Muscle of leg (tissue), 16 donors: ENCODE measurements around the gene ATP6AP2. TPM values are rescaled to one million over a fixed set of nuclear protein-coding genes. Genes with fewer than 3 reads are reported as not detected.
A peak's percentile ranks its signal among the peaks of the same experiment; 100 is the strongest.

Experiments
- DNase-seq: peaks from one replicate; pipeline ENCODE4 v3.0.0; 2013
- H3K27ac ChIP-seq: one replicate; pipeline ENCODE4 v1.5.1; 2013; ENCODE audit warnings: mild to moderate bottlenecking, low read length, control low read depth
- H3K27me3 ChIP-seq: one replicate; pipeline ENCODE4 v1.6.1; 2013; ENCODE audit warnings: low read length; ENCODE audit not compliant: control insufficient read depth, insufficient read depth
- H3K36me3 ChIP-seq: one replicate; pipeline ENCODE4 v1.6.1; 2013; ENCODE audit warnings: low read length; ENCODE audit not compliant: control insufficient read depth, insufficient read depth
- H3K4me1 ChIP-seq: one replicate; pipeline ENCODE4 v1.6.1; 2013; ENCODE audit warnings: low read length; ENCODE audit not compliant: control insufficient read depth, insufficient read depth
- H3K4me3 ChIP-seq: one replicate; pipeline ENCODE4 v1.5.1; 2013; ENCODE audit warnings: low read length, control low read depth
- H3K9me3 ChIP-seq: replicated peaks from 2 replicates; pipeline ENCODE4 v1.6.1; 2013; ENCODE audit warnings: low read depth, low read length; ENCODE audit not compliant: control insufficient read depth
- WGBS: methylation state at CpG from one replicate; pipeline ENCODE4 v1.1.5; 2013; ENCODE audit warnings: missing lambda C conversion rate; ENCODE audit not compliant: insufficient coverage; 5-methylcytosine and 5-hydroxymethylcytosine counted together
- long read RNA-seq, 11 donors: transcript quantifications; one replicate each; lab custom pipeline, GENCODE V29; 2026
- polyA plus RNA-seq, 8 donors: library from polyadenylated mRNA; unstranded; fragments of 120-200 nt; gene quantifications; one replicate each; pipeline versions ENCODE4 v1.2.1 to v1.2.3, GENCODE V29; 2013; ENCODE audit warnings: inconsistent platforms in 1 of 8, low replicate concordance in 1 of 8; ENCODE audit not compliant: insufficient read length in 8 of 8, insufficient read depth in 1 of 8
- total RNA-seq: library from RNA; stranded (reverse); fragments of 120-200 nt; gene quantifications from one replicate; pipeline ENCODE4 v1.2.4, GENCODE V29; 2013

ATP6AP2 gene
- total RNA-seq (47.1 TPM), polyA plus RNA-seq (10 to 100 TPM; 57.1 to 93.5 (median 66.6) TPM)
- long read RNA-seq, donor 1, transcript ATP6AP2-217 (9 exons, 2,337 nt), result major isoform, 10 of 11 reads
- long read RNA-seq, donor 1, partial matches to known transcripts, result 0 of 11 reads
- long read RNA-seq, donor 1, other reads (novel, unspliced or antisense), result 0 of 11 reads
- long read RNA-seq, donor 2, partial matches to known transcripts, result 0 of 4 reads
- long read RNA-seq, donor 2, other reads (novel, unspliced or antisense), result 0 of 4 reads
- long read RNA-seq, donor 3, transcript ATP6AP2-217 (9 exons, 2,337 nt), result major isoform, 22 of 37 reads
- long read RNA-seq, donor 3, partial matches to known transcripts, result 8 of 37 reads
- long read RNA-seq, donor 3, other reads (novel, unspliced or antisense), result 0 of 37 reads
- long read RNA-seq, donor 4, transcript ATP6AP2-217 (9 exons, 2,337 nt), result major isoform, 10 of 18 reads
- long read RNA-seq, donor 4, partial matches to known transcripts, result 7 of 18 reads
- long read RNA-seq, donor 4, other reads (novel, unspliced or antisense), result 0 of 18 reads
- long read RNA-seq, donor 5, transcript ATP6AP2-217 (9 exons, 2,337 nt), result major isoform, 52 of 73 reads
- long read RNA-seq, donor 5, transcript ATP6AP2-207 (3 exons, 1,603 nt), result minor isoform, 6 of 73 reads
- long read RNA-seq, donor 5, partial matches to known transcripts, result 10 of 73 reads
- long read RNA-seq, donor 5, other reads (novel, unspliced or antisense), result 0 of 73 reads
- long read RNA-seq, donor 6, transcript ATP6AP2-217 (9 exons, 2,337 nt), result major isoform, 26 of 39 reads
- long read RNA-seq, donor 6, partial matches to known transcripts, result 9 of 39 reads
- long read RNA-seq, donor 6, other reads (novel, unspliced or antisense), result 0 of 39 reads
- long read RNA-seq, donor 7, transcript ATP6AP2-217 (9 exons, 2,337 nt), result major isoform, 16 of 21 reads
- long read RNA-seq, donor 7, partial matches to known transcripts, result 0 of 21 reads
- long read RNA-seq, donor 7, other reads (novel, unspliced or antisense), result 0 of 21 reads
- long read RNA-seq, donor 8, transcript ATP6AP2-217 (9 exons, 2,337 nt), result major isoform, 16 of 28 reads
- long read RNA-seq, donor 8, partial matches to known transcripts, result 7 of 28 reads
- long read RNA-seq, donor 8, other reads (novel, unspliced or antisense), result 0 of 28 reads
- long read RNA-seq, donor 9, transcript ATP6AP2-217 (9 exons, 2,337 nt), result major isoform, 11 of 19 reads
- long read RNA-seq, donor 9, partial matches to known transcripts, result 0 of 19 reads
- long read RNA-seq, donor 9, other reads (novel, unspliced or antisense), result 0 of 19 reads
- long read RNA-seq, donor 10, transcript ATP6AP2-217 (9 exons, 2,337 nt), result major isoform, 27 of 35 reads
- long read RNA-seq, donor 10, partial matches to known transcripts, result 0 of 35 reads
- long read RNA-seq, donor 10, other reads (novel, unspliced or antisense), result 0 of 35 reads
- long read RNA-seq, donor 11, transcript ATP6AP2-217 (9 exons, 2,337 nt), result major isoform, 17 of 20 reads
- long read RNA-seq, donor 11, partial matches to known transcripts, result 0 of 20 reads
- long read RNA-seq, donor 11, other reads (novel, unspliced or antisense), result 0 of 20 reads

GRCh38 chrX:40580537-40581335, at the start of gene ATP6AP2:
Gene ATP6AP2 (plus strand): TSS chrX:40580970. CDS start chrX:40581066, 96 bp downstream.
- no peaks in the 10 kb centered on the region for H3K36me3 ChIP-seq
- peaks cover 29% of the 10 kb centered on the region for H3K27me3 ChIP-seq
- H3K27ac ChIP-seq, result peak within 1 kb of the TSS; percentile 90
- WGBS, result 23% methylated on average over 80 of the region's 89 CpGs
- H3K9me3 ChIP-seq, result no peaks in the 10 kb centered on the region
- peak within 1 kb of the TSS; percentile 73 for H3K4me3 ChIP-seq
- H3K4me1 ChIP-seq, result peaks cover 3% of the 10 kb centered on the region
- DNase-seq, result peak; percentile 98

GRCh38 chrX:40531056-40531826, 49.5 kb upstream of the ATP6AP2 start:
- Histone ChIP-seq H3K4me1 (peaks cover 2% of the 10 kb centered on the region), H3K36me3 (no peaks in the 10 kb centered on the region), H3K27me3 (peaks cover 31% of the 10 kb centered on the region), H3K9me3 (no peaks in the 10 kb centered on the region), H3K27ac (no peak overlapping the region), H3K4me3 (no peak overlapping the region)
- 52% methylated on average over 5 of the region's 16 CpGs for WGBS
- no peak for DNase-seq

- Histone ChIP-seq H3K9me3 (no peaks in the 10 kb centered on the region), H3K4me1 (peaks cover 8% of the 10 kb centered on the region), H3K4me3 (no peak overlapping the region), H3K27ac (no peak overlapping the region), H3K27me3 (peaks cover 54% of the 10 kb centered on the region), H3K36me3 (no peaks in the 10 kb centered on the region)
- DNase-seq, result no peak
- WGBS, result 61% methylated on average over 4 of the region's 4 CpGs
These were observed 43.5 kb upstream of the ATP6AP2 start for GRCh38 chrX:40537310-40537709.

- Histone ChIP-seq H3K27ac (no peak overlapping the region), H3K27me3 (peaks cover 54% of the 10 kb centered on the region), H3K4me3 (no peak overlapping the region), H3K36me3 (no peaks in the 10 kb centered on the region), H3K9me3 (no peaks in the 10 kb centered on the region), H3K4me1 (peaks cover 8% of the 10 kb centered on the region)
- DNase-seq, result no peak
- WGBS, result no CpG with 5 or more reads among the region's 5 CpGs
These were observed 42.4 kb upstream of the ATP6AP2 start for GRCh38 chrX:40538406-40538805.

DNA sequence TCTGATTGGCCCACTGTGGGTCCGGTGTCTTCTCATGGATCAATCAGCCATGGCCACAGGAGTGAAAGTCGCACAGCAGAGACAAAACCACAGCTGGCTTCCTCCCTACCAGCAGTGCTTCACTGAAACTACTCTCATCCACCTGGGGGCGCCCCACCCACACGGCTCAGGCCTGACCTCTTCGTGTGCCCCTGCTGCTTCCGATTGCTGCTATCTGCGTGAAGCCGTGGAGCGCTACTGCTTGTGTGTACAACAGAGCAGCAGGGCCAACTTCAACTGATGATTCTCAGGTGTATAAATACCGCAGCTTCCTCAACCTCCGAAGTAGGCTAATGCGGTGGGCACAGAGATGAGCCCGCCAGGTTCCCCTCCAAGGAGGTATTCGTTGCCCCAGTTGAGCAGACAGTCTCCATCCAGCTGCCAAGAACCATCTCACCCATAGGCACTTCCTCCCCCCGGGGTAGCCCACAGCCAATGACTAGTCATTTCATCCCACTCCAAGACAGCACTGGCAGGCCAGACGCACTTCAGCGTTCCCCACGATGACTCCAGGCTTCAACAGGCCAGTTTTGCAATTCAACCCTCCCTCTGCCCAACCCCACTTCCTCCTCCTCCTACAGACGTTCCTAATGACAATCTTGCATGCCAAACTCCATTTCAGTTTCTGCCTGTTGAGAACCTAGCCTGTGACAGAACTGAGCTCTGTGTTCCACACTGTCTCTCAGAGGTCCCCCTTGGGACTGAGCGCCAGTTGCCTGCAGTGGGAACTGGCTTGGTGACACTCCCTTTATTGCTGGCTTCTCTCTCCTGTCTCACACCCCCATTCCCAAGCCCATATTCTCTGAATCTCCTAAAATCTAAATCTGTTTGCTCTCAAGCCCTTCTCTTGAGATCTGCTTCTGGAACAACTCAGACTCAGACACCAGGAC, 41.3 kb upstream of the ATP6AP2 start:
- Histone ChIP-seq H3K9me3 (no peaks in the 10 kb centered on the region), H3K36me3 (no peaks in the 10 kb centered on the region), H3K4me3 (no peak overlapping the region), H3K27me3 (peaks cover 57% of the 10 kb centered on the region), H3K4me1 (peaks cover 11% of the 10 kb centered on the region), H3K27ac (peak overlapping the region; percentile 13)
- peak; percentile 54 for DNase-seq
- WGBS, result 31% methylated on average over 19 of the region's 20 CpGs

- Histone ChIP-seq H3K27ac (no peak overlapping the region), H3K4me3 (no peak overlapping the region), H3K4me1 (peaks cover 19% of the 10 kb centered on the region), H3K27me3 (peaks cover 57% of the 10 kb centered on the region), H3K36me3 (no peaks in the 10 kb centered on the region), H3K9me3 (no peaks in the 10 kb centered on the region)
- WGBS, result 68% methylated on average over 7 of the region's 10 CpGs
- no peak for DNase-seq
These were observed 38.6 kb upstream of the ATP6AP2 start for GRCh38 chrX:40542208-40542607.

GRCh38 chrX:40542972-40543371, 37.8 kb upstream of the ATP6AP2 start:
- H3K27ac ChIP-seq, result no peak overlapping the region
- H3K9me3 ChIP-seq, result no peaks in the 10 kb centered on the region
- WGBS, result no CpG with 5 or more reads among the region's 4 CpGs
- no peaks in the 10 kb centered on the region for H3K36me3 ChIP-seq
- peaks cover 54% of the 10 kb centered on the region for H3K27me3 ChIP-seq
- no peak for DNase-seq
- no peak overlapping the region for H3K4me3 ChIP-seq
- peaks cover 19% of the 10 kb centered on the region for H3K4me1 ChIP-seq
